ENCODE data around the gene COMMD7.

The COMMD7 gene

DNA sequence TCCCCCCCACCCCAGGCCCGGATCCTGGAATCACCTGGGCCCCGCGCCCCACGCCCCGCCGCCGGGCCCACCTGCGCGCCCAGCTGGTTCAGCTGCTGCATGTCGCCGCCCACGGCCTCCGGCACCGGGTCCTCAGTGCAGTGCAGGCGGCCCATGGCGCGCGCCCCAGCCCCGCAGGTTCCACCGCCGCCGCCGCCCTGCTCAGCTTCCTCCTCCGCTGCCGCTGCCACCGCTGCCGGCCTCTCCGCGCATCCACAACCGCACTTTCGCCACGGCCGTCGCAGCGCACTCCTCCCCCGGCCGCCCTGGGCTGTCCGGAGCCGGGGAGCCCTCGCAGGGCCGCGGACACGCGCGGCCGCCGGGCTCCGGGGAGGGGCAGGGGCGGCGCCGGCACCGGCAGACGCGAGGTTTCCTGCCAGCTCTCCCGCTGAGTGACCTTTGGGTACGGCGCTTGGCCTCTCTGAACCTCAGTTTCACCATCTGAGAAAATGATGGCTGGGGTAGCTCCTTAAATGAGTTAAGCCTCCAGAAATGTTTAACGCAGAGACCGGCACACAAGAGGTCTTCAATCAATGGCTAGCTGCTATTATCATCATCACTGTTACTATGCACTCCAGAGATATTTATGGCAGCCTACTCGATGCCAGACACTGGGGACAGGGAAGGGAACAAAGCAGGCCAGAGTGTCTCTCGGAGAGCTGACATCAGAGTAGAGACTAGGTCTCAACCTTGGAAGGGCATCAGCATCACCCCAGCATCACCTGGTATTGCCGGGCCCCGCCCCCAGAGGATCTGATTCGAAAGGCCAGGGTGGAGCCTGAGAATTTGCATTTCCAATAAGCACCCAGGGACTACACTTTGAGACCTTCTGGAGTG, at the start of gene COMMD7:
COMMD7 (minus strand) TSS at position 231 of the 876 bp plus-strand sequence; CDS start at position 155, 76 bp downstream.
- DNase-seq = peak in 40 of 56 donors; percentile 4 to 58 (median 32)

DNA sequence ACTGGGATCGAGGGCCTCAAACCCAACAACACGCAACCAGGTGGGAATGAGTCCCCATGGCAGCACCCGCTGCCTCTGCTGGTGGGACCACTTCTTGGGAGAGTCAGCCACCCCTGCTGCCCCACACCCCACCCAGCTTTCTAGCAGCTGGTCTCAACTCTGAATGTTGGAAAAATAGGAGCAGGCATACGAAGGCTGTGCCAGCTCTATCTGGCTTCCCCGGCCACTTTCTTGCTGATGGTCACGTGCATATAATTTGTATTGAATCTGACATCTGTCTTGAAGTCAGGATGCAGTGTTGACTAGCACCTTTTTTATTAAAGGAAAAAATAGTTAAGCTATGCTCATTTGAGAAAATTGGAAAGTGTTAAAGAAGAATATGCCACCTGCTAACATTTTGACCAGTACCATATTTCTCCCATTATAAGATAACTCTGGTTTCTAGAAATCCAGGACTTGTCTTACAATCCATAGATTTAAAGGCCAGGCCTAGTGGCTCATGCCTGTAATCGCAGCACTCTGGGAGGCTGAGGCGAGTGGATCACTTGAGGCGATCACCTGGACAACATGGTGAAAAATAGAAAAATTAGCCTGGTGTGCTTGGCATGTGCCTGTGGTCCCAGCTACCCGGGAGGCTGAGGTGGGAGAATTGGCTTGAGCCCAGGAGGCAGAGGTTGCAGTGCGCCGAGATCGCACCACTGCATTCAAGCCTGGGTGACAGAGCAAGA, 49.6 kb upstream of the COMMD7 start:
- no peak for DNase-seq

DNA sequence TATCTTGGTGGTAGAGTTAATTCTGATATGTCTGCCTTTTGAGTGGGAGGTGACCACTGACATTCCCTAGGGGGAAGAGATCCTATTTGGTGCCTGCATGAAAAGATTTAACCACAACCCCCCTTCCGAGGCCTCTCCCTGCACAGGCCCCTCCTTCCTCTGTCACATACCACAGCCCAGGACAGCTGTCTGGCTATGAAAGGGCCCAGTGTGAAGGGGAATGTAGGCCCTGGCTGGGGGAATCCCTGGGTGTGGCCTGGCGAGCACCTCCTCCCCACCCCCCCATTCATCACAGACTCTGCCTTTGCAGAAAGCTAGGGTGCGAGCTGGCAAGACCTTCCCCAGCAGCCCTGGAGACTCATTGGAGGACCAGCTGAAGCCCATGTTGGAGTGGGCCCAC, 49.0 kb upstream of the COMMD7 start:
- peak in 15 of 56 donors; percentile 4 to 26 (median 11) for DNase-seq

DNA sequence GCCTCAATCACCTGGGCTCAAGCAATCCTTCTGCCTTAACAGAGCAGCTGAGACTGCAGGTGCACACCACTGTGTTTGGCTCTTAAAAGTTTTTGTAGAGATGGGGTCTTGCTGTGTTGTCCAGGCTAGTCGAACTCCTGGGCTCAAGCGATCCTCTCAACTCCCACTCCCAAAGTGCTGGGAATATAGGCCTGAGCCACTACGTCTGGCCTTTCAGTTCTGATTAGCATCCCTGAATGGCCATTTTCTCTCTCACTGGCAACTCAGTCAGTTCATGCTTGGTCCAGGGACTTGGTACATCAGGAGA, 47.4 kb upstream of the COMMD7 start:
- DNase-seq = no peak

DNA sequence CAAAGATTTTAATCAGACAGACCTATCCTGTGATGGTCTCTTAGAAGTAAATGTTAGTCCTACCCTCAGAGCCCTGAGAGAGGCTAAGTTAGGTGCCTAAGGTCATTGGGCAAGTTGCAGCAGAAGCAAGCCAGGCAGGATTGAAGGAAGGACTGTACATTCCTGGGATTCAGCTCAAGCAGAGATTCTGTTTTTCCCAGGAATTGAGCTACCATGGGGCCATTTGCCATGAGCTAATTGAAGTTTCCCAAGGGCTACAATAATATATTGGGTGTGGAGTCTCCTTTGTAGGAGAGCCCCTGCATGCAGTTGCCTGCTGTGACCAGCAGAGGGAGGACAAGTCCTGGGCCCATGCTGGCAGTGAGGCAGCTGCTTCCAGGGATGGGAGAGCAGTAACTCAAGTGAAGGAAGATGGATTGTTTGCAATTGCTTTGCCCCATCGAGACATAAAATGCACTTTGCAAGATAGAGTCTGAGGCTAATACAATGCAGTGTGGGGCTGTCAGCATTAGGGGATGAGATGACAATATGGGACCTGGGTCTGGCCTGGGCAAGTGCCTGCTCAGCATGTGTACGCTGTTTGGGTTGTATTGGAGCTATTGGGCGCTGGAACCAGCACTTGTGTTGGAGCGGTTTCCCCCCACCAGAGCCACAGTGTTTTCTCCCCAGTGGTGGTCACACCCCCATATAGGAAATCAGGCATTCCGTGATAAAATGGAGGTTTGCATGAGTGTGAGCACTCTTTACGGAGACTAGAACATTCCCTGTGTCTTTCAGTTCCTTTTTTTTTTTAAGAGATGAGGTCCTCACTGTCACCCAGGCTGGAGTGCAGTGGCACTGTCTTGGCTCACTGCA, 46.9 kb upstream of the COMMD7 start:
- peak in 55 of 56 donors; percentile 4 to 88 (median 58) for DNase-seq

DNA sequence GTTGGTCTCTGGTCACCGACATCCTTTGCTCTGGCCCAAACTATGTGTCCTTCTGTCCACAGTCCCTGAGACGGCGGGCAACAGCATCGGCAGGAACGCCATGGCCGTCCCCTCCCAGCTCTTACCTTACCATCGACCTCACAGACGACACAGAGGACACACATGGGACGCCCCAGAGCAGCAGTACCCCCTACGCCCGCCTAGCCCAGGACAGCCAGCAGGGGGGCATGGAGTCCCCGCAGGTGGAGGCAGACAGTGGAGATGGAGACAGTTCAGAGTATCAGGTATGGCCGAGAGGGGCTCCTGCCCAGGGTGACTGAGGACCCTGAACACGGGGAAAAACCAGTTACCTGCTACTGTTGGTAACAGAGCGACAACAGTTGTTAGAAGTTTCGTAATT, 43.9 kb upstream of the COMMD7 start:
- no peak for DNase-seq

DNA sequence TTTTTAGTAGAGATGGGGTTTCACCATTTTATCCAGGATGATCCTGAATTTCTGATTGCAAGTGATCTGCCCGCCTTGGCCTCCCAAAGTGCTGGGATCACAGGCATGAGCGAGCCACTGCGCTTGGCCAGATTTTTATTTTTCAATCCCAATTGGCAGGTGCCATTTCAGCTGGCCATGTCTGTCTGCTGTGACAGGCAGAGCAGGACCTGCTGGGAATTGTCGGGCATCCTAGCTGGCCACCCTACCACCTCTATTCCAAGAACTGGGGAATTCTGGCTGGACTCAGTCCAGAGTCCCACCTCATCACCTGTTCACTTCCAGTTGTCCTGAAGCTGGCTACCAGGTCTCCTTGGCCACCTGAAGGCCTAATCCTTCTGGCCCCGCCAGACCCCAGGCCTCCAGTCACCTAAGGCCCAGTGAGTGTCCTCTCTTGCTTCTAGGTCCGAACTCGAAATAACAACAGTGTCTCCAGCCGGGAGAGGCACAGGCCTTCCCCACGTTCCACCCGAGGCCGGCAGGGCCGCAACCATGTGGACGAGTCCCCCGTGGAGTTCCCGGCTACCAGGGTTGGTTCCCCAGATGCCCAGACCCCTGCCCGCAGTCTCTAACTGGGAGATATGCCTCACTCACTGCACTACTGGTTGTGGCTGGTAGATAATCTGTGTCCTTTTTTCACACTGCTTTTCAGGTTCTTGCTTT, 42.9 kb upstream of the COMMD7 start:
- no peak for DNase-seq

DNA sequence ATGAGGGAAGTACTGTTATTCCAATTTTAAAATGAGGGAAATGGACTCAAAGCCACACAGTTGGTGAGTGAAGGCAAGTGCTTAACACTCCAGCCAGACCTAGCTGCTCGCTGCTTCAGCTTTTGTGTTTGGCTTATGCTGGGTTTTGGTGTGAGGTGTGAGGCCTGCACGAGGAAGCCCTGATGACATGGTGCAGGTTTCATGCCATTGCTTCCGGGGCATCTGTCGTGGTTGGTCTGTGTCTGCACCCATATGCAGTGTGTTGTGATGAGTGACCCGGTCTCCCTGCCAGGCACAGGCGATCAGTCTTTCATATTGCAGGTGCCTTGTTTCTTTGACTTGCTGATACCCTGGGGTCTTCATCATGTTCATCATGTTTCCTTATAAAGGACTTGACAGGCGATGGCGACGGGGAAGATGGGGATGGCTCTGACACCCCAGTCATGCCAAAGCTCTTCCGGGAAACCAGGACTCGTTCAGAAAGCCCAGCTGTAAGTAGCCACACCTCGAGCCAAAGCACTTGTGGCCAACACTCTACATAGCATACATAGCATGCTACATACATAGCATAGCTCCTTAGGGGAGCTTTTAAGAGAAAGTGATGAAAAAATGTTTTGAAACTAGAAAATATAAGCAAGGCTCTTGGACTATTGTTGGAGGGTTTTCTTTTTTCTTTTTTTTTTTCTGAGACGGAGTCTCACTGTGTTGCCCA, 41.3 kb upstream of the COMMD7 start:
- no peak for DNase-seq

DNA sequence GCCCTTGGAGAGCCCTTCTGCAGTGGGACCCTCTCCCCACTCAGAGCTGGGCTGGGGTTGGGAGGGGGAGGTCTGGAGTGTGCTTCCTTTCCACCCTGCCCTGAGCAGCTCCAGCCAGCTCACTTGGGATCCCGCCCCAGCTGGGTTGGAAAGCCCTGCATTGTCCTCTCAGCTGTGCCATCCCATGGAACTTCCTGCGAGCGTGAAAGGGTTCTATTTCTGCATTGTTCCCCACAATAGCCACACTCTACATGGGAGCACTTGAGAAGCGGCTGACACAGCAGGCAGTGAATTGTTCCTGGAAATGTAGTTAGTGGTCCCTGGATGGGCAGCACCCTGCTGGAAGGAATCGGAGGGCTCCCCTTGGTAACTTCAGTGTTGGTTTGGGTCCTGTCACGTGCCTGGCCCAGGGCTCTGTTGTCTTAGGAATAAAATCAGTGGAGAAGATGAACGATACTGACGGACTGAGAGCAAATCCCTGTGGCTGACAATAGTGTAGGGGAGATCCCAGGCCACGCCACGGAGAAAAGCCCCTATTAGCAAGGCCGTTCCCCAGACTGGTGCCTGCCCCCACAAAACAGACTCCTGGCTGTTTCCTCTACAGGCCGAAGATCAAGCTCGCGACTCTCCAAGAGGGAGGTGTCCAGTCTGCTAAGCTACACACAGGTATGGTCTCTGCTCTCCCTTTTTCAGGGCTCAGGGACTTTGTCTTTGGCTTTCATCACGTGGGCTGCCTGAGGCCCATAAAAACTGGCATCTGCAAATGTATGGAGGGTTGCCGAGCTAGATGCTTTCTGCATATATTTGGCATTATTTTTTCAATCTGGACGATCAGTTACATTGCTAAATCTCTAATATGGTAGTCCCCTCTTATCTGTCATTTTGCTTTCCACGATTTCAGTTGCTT, 37.7 kb upstream of the COMMD7 start:
- DNase-seq = peak in 47 of 56 donors; percentile 2 to 83 (median 51)

DNA sequence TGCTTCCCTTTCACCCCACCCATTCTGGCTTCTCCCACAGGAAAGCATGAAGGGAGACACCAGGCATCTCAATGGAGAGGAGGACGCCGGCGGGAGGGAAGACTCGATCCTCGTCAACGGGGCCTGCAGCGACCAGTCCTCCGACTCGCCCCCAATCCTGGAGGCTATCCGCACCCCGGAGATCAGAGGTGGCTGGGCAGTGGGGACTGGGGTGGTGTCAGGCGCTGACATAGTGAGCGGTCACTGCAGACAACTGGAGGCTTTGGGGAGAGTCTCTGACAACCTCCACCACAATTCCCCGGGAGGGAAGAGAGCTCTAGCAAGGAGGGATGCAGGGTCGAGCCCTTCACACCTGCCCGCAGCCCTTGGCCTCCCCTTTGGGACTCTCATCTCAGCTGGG, 37.0 kb upstream of the COMMD7 start:
- no peak for DNase-seq

DNA sequence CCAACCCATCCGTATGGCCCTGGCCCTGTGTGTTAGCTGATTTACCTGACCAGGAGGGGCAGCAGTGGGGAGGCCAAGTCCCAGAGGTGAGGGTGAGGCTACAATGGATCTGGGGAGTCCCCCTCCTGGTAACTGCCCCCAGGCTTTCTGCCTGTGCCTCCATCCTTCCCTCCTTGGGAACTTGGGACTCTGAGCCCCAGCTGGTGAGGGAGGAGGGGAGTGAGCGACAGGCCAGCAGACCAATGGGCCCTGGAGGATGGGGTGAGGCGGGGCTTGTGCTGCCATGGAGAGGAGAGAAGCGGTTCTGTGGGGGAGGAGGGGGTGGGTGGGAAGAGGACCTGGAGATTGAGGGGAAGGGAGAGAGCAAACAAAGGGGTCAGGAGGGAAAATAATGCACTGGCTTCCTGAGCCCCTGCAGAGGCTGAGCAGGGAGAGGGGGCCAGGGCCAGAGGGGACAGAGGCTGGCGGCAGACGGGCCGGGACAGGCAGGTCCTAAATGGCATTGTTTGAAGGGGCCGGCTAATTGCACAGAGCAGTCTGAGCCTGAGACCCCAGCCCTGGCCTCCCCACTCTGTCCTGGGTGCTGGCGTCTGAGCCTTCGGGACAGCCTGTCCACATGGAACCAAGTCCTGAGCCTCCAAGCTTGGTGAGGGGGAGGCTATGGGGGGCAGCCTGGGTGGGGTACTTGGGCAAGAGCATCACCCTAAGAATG, 36.4 kb upstream of the COMMD7 start:
- no peak for DNase-seq

DNA sequence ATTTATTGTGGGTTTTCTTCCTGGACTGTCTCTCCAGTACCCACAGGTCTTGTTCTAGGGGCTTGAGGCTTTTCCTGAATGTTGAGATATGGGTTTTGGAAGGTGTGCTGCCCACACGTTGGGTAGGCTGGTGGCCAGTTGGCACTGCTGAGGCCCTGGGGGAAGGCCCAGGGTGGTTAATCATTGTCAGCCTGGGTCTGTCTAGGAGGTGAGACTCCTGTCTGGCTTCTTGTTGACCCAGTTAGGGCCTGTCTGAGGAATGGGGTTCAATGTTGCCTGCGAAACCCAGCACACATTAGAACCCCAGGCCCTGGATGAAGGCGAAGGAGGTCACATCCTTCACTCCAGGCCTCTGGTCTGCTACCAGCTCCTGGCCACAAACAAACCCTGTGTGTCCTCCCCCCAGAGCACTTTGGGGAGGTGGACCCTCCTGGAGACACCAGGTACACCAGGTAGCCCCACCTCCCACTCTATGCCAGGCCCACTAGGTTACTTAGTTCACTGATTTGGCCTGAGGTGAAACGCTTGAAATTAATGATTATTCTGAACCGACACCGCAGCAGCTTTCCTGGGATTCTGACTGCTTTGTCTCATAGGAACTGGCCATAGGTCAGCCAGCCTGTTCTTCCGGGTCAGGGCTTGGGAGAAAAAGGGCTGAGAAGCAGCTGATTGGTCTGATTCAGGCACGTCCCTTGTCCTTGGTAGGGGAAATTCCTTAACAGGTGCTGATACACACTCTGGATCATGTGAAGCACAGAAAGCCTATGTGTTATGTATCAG, 34.1 kb upstream of the COMMD7 start:
- no peak for DNase-seq

DNA sequence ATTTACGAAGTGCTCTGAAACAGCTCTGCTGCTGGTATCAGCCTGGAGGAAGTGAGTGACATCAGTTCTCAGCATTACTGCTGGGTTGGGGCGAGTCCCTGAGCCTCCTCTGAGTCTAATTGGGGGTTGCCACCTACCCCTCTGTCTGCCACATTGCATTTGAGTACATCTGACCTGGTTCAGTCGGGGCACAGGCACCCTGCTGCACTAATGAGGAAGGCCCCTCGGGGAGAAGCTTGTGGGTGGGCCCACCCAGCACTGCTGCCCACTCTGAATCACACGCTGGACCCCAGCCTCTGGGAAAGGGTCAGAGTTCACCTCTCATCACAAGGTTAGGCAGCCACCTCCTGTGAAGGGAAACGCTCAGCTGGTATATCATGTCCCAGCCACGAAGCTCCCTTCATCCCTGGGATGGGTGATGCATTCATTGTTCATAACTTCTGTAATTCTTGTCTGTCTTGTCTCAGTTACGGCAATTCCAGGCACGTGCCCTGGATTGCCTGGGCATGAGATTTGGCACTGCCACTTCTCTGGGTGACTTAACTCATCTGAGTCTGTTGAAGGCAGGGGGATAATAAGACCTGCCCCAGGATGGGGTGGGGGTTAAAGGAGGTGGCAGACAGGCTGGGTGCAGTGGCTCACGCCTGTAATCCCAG, 32.2 kb upstream of the COMMD7 start:
- no peak for DNase-seq

DNA sequence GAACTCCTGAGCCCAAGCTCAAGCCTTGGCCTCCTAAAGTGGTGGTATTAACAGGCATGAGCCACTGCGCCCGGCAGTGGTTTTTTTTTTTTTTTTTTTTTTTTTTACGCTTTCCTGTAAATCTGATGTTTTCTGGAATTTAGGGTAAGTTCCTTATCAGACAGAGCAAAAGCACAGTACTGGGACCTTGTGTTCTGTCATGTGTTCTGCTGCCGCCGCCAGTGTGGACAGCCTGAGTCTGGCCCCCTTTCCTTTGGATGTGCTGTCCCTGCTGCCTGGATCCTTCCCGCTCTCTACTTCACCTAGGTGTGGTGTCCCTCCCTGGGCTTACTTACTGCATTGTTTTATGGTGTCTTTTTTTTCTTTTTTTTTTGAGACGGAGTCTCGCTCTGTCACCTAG, 30.6 kb upstream of the COMMD7 start:
- no peak for DNase-seq

DNA sequence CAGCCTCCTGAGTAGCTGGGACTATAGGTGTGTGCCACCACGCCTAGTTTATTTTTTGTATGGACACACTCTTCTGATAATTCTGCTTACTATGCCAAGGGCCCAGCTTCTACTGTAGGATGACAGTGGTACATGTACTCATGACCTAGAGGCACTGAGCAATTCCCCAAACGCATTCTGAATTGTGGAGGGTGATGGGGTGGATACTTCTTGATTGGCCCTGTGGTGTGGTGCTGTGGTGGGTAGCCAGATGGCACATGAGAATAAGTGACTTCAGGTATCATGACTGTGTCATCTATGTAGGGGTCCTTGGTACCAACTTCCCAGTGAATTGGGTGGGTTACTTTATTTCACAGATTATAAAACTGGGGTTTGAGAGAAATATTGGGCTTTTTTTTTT, 30.0 kb upstream of the COMMD7 start:
- no peak for DNase-seq

DNA sequence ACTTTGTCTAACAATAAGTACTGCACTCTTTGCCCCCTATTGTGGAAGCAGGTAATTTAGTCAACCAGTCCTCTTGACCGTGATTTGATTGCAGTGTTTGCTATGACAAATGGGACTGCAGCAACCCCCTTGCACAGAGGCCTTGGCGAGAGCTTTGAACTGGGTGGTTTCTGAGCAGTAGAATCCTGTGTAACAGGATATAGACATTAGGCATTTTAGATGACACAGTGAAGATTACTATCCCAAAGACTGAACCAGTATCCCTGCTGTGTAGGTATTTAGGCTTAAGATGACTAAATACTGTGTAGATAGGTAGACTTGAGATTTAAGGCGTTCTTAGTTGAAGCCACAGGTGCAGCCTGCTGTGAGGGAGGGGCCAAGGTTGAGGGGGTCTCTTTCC, 28.8 kb upstream of the COMMD7 start:
- no peak for DNase-seq
